Uterus (tissue), 4 donors: Measurements from ENCODE around the gene TTC9. TPM values are rescaled to one million over a fixed set of nuclear protein-coding genes. Genes with fewer than 3 reads are reported as not detected.
A peak's percentile ranks its signal among the peaks of the same experiment; 100 is the strongest.

Experiments used
- DNase-seq, 2 donors: peaks; one replicate each; pipeline ENCODE4 v3.0.0-alpha.2; 2019 to 2020
- H3K27ac ChIP-seq, 2 donors: fragments of 200-600 bp; sonication (generic); 1 replicate in 1 of 2; 2 replicates in 1 of 2; pipeline ENCODE4 v1.5.1; 2016 to 2018
- H3K27me3 ChIP-seq, 2 donors: fragments of 200-600 bp; sonication (generic); one replicate each; pipeline ENCODE4 v1.5.1; 2018 to 2019; ENCODE audit warnings: control low read depth in 1 of 2
- H3K36me3 ChIP-seq, 2 donors: fragments of 200-600 bp; sonication (generic); one replicate each; pipeline ENCODE4 v1.5.1; 2019; ENCODE audit warnings: control low read depth in 1 of 2
- H3K4me1 ChIP-seq, 2 donors: fragments of 200-600 bp; sonication (generic); one replicate each; pipeline ENCODE4 v1.5.1; 2018 to 2019; ENCODE audit warnings: control low read depth in 1 of 2
- H3K4me3 ChIP-seq, 2 donors: fragments of 200-600 bp; sonication (generic); 1 replicate in 1 of 2; 2 replicates in 1 of 2; pipeline ENCODE4 v1.5.1; 2018 to 2019; ENCODE audit warnings: mild to moderate bottlenecking in 1 of 2
- H3K9me3 ChIP-seq, 2 donors: fragments of 200-600 bp; sonication (generic); one replicate each; pipeline ENCODE4 v1.5.1; 2019; ENCODE audit warnings: control low read depth in 1 of 2
- CTCF ChIP-seq, 4 experiments: fragments of 200-600 bp in 2 of 4; fragments of 450-650 bp in 2 of 4; sonication (generic) in 2 of 4; IDR thresholded peaks; one replicate each; pipeline ENCODE4 v1.5.1; 2016 to 2019; ENCODE audit warnings: antibody characterized with exemption in 4 of 4, mild to moderate bottlenecking in 2 of 4, moderate library complexity in 1 of 4
- POLR2A ChIP-seq, 2 donors: fragments of 450-650 bp; IDR thresholded peaks; one replicate each; pipeline ENCODE4 v1.6.1; 2016; ENCODE audit warnings: antibody characterized with exemption in 2 of 2, mild to moderate bottlenecking in 1 of 2, moderate library complexity in 1 of 2
- intact Hi-C: fragments of 100-400 bp; cut with DNase I; formaldehyde crosslinking; loops from one replicate; pipeline ENCODE4 v1.15.1; 2023; ENCODE audit warnings: low total_unique reads
- total RNA-seq, 4 donors: library from RNA; depleted of rRNA in 3 of 4; stranded (reverse); fragments of >200 nt in 3 of 4; gene quantifications; one replicate each; pipeline versions ENCODE4 v1.1.0 to v1.2.4, GENCODE V29; 2014 to 2023
- donor health status: DM: yes; HTN: yes; CAD: no.

Gene TTC9
- total RNA-seq, 4 donors from 2014 or later = 0.18 to 1.2 (median 0.26) TPM; not detected in 1

GRCh38 chr14:70635971-70636595, 5.6 kb upstream of the TTC9 start:
- DNase-seq = no peak
- H3K4me1 ChIP-seq = no peaks in the 10 kb centered on the region
- no peaks in the 10 kb centered on the region for H3K9me3 ChIP-seq
- no peaks in the 10 kb centered on the region for H3K36me3 ChIP-seq
- intact Hi-C loops = no loop called here
- H3K27me3 ChIP-seq = peaks cover 0 to 6% of the 10 kb centered on the region in 2 donors
- no peak overlapping the region for H3K4me3 ChIP-seq
- H3K27ac ChIP-seq = no peak overlapping the region
- TF ChIP-seq CTCF (IDR thresholded peaks at IDR 0.05) (no peak), POLR2A (IDR thresholded peaks at IDR 0.05) (no peak)

- TF ChIP-seq POLR2A (IDR thresholded peaks at IDR 0.05) = no peak
- no peak for TF ChIP-seq CTCF (IDR thresholded peaks at IDR 0.05)
- H3K27me3 ChIP-seq = peaks cover 0 to 6% of the 10 kb centered on the region in 2 donors
- no peaks in the 10 kb centered on the region for H3K9me3 ChIP-seq
- no peak overlapping the region for H3K4me3 ChIP-seq
- H3K36me3 ChIP-seq = no peaks in the 10 kb centered on the region
- intact Hi-C loops = no loop called here
- no peaks in the 10 kb centered on the region for H3K4me1 ChIP-seq
- DNase-seq = no peak
- no peak overlapping the region for H3K27ac ChIP-seq
Measured at GRCh38 chr14:70638416-70638815, 3.3 kb upstream of the TTC9 start.

GRCh38 chr14:70640938-70641547, 673 bp upstream of the TTC9 start:
- intact Hi-C loops = no loop called here
- Histone ChIP-seq H3K27me3 (peaks cover 0 to 6% of the 10 kb centered on the region in 2 donors), H3K27ac (no peak overlapping the region), H3K9me3 (no peaks in the 10 kb centered on the region), H3K4me1 (no peaks in the 10 kb centered on the region), H3K4me3 (peak overlapping the region; percentile 36 to 41), H3K36me3 (no peaks in the 10 kb centered on the region)
- TF ChIP-seq CTCF (IDR thresholded peaks at IDR 0.05) (no peak), POLR2A (IDR thresholded peaks at IDR 0.05) (no peak)
- peak; percentile 14 to 26 for DNase-seq

GRCh38 chr14:70642303-70643235, 853 bp downstream of the TTC9 start:
- TF ChIP-seq POLR2A (IDR thresholded peaks at IDR 0.05) (no peak), CTCF (IDR thresholded peaks at IDR 0.05) (no peak)
- Histone ChIP-seq H3K9me3 (no peaks in the 10 kb centered on the region), H3K27me3 (peaks cover 0 to 6% of the 10 kb centered on the region in 2 donors), H3K27ac (no peak overlapping the region), H3K36me3 (no peaks in the 10 kb centered on the region), H3K4me3 (peak overlapping the region; percentile 36 to 41), H3K4me1 (no peaks in the 10 kb centered on the region)
- intact Hi-C loops = no loop called here
- DNase-seq = no peak
